ENCODE measurements around the gene PLCB4.

- no peak for TF ChIP-seq POLR2A (IDR thresholded peaks at IDR 0.05)
- TF ChIP-seq EP300 (IDR thresholded peaks at IDR 0.05): no peak
Measured at GRCh38 chr20:9517297-9518162, 448.6 kb downstream of the PLCB4 start.
